ENCODE data around the gene COL9A1.
"Not testable (repeated sequence)": the region's sequence is repeated elsewhere in the genome, so short reads cannot be mapped to it uniquely, and the experiment has no call there.

Gene COL9A1

GRCh38 chr6:70336996-70337742, 34.3 kb upstream of the COL9A1 start:
- no peak overlapping the region for H3K4me3 ChIP-seq (ENCODE audit: low read depth, low read length)
- no peak for DNase-seq (ENCODE audit: low read depth)
- no peak for TF ChIP-seq CTCF (conservative IDR thresholded peaks at IDR 0.05; ENCODE audit: low read depth, low read length)

GRCh38 chr6:70327036-70327435, 24.2 kb upstream of the COL9A1 start:
- DNase-seq (ENCODE audit: low read depth) = no peak
- H3K4me3 ChIP-seq (ENCODE audit: low read depth, low read length) = no peak overlapping the region
- no peak for TF ChIP-seq CTCF (conservative IDR thresholded peaks at IDR 0.05; ENCODE audit: low read depth, low read length)

GRCh38 chr6:70325009-70325408, 22.1 kb upstream of the COL9A1 start:
- no peak for TF ChIP-seq CTCF (conservative IDR thresholded peaks at IDR 0.05; ENCODE audit: low read depth, low read length)
- no peak overlapping the region for H3K4me3 ChIP-seq (ENCODE audit: low read depth, low read length)
- DNase-seq (ENCODE audit: low read depth) = no peak

- DNase-seq (ENCODE audit: low read depth) = not testable (repeated sequence)
Measured at GRCh38 chr6:70317799-70318198, 14.9 kb upstream of the COL9A1 start.

GRCh38 chr6:70315079-70315751, 12.3 kb upstream of the COL9A1 start:
- no peak for DNase-seq (ENCODE audit: low read depth)
- H3K4me3 ChIP-seq (ENCODE audit: low read depth, low read length) = no peak overlapping the region
- TF ChIP-seq CTCF (conservative IDR thresholded peaks at IDR 0.05; ENCODE audit: low read depth, low read length) = no peak

More at GRCh38 chr6:70317799-70318198, 14.9 kb upstream of the COL9A1 start:
- not testable (repeated sequence) for H3K4me3 ChIP-seq (ENCODE audit: low read depth, low read length)

GRCh38 chr6:70314296-70314695, 11.4 kb upstream of the COL9A1 start:
- H3K4me3 ChIP-seq (ENCODE audit: low read depth, low read length) = no peak overlapping the region
- no peak for TF ChIP-seq CTCF (conservative IDR thresholded peaks at IDR 0.05; ENCODE audit: low read depth, low read length)
- DNase-seq (ENCODE audit: low read depth) = peak; percentile 5

GRCh38 chr6:70312165-70312745, 9.4 kb upstream of the COL9A1 start:
- H3K4me3 ChIP-seq (ENCODE audit: low read depth, low read length) = no peak overlapping the region
- TF ChIP-seq CTCF (conservative IDR thresholded peaks at IDR 0.05; ENCODE audit: low read depth, low read length) = no peak
- DNase-seq (ENCODE audit: low read depth) = peak; percentile 95

Measured in choroid plexus epithelial cell (primary cell).